Epidermal melanocyte (primary cell): Measurements from ENCODE around the gene FAM200A.
"Not testable (repeated sequence)": the region's sequence is repeated elsewhere in the genome, so short reads cannot be mapped to it uniquely, and the experiment has no call there.

Source experiments
- DNase-seq: peaks from one replicate; pipeline ENCODE4 v3.0.0; 2011; ENCODE audit warnings: low spot score; ENCODE audit not compliant: insufficient read length

FAM200A gene

DNA sequence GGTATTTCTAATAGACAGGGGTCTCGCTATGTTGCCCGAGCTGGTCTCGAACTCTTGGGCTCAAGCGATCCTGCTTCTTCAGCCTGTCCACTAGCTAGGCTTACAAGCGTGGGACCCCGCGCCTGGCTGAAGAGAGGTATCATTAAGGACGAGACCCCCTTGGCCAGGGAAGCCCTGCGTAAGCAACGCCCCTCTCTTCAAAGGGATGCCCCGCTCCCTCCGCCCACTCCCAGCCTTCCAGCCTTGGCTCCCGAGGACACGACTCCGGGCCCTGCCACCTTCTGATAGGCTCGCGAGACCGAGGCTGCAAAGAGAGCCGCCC is 47.7 kb downstream of the FAM200A start:
- DNase-seq: peak; percentile 96

DNA sequence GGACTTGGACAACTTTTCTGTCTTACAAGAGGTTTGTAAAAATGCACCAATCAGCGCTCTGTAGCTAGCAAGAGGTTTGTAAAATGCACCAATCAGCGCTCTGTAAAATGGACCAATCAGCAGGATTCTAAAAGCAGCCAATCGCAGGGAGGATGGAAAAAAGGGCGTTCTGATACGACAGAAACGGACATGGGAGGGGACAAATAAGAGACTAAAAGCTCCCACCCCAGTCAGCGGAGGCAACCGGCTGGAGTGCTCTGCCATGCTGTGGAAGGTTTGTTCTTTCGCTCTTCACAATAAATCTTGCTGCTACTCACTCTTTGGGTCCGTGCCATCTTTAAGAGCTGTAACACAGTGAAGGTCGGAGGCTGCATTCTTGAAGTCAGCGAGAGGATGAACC is 50.7 kb downstream of the FAM200A start:
- DNase-seq: not testable (repeated sequence)

DNA sequence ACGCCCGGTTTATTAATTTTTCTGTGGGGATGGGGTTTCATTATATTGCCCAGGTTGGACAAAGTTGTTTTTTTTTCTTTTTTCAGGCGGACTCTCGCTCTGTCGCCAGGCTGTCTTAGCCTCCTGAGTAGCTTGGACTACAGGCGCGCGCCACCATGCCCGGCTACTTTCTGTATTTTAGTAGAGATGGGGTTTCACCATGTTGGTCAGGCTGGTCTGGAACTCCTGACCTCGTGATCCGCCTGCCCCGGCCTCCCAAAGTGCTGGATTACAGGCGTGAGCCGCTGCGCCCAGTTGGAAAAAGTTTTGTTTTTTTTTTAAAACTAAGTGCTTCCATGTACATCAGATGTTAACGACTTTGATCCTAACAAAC is 51.3 kb downstream of the FAM200A start:
- no peak for DNase-seq

DNA sequence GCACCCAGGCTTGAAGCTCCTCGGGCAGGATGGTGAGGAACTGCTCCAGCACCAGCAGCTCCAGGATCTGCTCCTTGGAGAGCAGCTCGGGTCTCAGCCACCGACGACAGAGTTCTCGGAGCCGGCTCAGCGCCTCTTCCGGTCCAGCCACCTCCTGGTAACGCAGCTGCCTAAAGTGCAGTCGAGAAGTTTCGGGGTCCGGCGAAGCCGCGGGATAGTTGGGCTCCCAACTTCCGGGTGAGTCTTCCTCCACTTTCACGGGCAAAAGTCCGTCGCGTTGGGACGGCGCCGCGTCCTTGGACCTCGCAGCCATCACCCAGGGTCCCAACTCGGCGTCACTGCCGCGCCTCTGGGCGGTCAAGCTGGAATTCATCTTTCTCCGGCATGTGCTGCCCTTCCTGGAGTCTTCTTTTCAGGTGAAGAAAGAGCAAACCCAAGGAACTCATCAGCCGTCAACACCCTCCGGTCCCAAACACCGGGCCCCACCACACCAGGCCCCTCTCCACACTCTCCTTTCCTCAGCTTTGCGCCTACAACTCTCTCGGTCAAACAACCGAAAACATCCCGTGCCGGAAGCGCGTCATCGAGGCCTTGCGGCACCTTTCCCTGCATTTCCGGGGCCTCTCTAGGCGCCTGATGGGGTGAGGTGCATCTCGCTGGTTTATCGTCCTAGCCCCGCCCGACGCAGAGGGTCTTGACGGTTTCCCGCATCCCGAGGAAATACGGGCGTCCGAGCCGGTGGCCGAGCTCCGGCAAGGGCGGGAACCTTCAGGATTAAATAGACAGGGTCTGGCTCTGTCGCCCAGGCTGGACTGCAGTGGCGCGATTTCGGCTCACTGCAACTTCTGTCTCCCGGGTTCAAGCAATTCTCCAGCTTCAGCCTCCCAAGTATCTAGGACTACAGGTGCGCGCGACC is 51.9 kb downstream of the FAM200A start, which contains the start of gene ZNF394:
Gene ZNF394, minus strand, starts transcription at position 561 of the 916 bp plus-strand sequence. Its CDS starts 188 bp downstream, at position 373.
- DNase-seq: peak; percentile 89

DNA sequence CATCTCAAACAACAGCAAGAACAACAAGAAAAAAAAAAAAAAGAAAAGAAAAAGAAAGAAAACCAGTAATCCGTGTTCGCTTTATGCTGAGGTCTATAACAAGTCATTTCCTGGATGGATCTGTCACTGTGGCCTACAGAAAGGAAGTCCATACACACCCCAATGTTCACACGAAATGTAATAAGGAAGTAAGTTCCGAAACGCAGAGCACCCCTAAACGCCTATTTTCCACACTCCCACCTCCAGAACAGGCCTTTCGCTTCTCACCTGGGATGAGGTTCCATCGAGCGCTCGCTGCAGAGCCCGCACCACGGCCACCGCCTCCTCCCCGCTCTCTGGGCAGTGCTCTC is 52.6 kb downstream of the FAM200A start:
- DNase-seq: no peak

DNA sequence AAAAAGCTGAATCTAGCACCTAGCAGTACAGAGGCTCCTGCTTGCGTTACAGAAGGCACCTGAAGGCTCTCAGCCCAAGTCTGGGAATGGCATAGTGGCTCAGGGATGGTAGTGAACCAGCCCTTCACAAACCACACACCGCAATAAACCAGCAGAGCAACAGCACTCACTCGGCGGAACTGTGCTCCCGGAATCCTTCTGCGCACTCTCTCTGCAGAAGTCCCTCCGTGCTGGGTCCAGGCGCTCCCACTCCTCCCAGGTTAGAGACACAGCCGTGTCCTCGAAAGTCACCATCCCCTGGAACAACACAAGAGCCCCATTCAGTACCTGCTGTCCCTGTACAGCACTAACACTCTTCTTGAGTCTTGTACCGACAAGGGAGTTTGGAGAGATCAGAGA is 53.4 kb downstream of the FAM200A start:
- no peak for DNase-seq

DNA sequence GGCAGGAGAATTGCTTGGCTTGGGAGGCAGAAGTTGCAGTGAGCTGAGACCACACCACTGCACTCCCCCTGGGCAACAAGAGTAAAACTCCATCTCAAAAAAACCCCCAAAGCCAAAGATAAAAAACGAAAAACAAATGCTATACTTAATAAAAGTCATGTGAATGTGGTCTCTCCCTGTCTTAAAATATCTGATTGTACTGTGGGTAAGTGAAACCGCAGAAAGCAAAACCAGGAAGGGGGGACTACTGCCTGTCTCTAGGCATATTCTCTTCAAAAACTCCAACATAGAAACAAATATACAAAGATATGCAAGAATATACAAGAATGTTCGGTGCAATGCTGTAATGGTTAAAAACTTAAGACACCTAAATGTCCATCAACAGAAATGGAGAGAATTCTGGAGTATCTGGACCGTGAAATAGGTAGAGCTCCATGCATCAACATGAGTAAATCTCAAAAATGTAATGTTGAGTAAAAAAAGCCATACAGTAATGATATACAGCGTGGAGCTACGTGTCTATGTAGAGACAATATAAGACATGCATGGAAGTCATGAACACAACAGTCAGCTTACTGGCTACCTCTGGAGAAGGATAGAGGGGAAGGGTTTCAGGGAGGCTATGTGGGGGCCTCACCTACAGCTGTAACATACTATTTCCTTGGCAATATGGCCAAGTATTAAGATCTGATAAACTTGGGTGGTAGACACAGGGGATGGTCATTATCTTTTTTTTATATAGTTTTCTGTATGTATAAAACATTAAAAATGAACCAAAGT is 54.0 kb downstream of the FAM200A start:
- no peak for DNase-seq
